ENCODE measurements around the gene CIT. TPM values are rescaled to one million over a fixed set of nuclear protein-coding genes. Genes with fewer than 3 reads are reported as not detected.

Gene CIT
- total and polyA plus RNA-seq, 2 experiments from 2014 or later = 1.4 to 30.3 TPM

DNA sequence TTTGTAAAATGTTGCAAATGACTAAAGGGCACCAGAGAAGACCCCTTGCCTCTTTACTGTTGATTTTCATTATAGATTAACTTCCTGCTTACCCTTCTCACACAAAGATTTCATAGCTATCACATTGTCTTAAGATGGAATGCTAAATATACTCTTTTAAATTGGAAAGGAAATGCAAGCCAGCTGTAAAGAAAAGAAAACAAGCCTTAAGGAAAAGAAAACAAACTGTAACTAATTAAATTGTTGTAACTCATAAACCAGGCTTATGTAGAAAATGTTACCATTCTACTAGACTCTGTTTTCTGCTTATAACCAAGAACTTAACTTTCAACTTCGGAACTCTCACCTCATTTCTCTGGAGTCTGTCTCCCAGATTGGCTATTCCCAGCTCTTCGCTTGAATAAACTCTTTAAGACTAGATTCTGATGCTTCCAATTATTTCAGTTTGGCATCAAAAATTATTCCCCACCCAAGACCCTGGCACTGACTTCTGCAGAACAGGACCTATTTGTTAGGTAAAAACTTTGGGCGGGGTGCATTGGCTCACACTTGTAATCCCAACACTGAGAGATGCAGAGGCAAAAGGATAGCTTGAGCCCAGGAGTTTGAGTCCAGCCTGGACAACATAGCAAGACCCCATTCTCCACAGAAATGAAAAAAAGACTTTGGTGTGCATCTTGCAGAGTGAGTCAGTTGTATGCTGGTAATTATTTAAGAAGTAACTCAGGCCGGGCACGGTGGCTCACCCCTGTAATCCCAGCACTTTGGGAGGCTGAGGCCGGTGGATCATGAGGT, 36.6 kb upstream of the CIT start:
- H3K9me3 ChIP-seq (ENCODE audit: low read depth) = no peaks in the 10 kb centered on the region
- H3K36me3 ChIP-seq = no peaks in the 10 kb centered on the region
- TF ChIP-seq, protein P1, sequence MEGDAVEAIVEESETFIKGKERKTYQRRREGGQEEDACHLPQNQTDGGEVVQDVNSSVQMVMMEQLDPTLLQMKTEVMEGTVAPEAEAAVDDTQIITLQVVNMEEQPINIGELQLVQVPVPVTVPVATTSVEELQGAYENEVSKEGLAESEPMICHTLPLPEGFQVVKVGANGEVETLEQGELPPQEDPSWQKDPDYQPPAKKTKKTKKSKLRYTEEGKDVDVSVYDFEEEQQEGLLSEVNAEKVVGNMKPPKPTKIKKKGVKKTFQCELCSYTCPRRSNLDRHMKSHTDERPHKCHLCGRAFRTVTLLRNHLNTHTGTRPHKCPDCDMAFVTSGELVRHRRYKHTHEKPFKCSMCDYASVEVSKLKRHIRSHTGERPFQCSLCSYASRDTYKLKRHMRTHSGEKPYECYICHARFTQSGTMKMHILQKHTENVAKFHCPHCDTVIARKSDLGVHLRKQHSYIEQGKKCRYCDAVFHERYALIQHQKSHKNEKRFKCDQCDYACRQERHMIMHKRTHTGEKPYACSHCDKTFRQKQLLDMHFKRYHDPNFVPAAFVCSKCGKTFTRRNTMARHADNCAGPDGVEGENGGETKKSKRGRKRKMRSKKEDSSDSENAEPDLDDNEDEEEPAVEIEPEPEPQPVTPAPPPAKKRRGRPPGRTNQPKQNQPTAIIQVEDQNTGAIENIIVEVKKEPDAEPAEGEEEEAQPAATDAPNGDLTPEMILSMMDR (IDR thresholded peaks at IDR 0.05; ENCODE audit: low read depth, low read length) = no peak
- DNase-seq (ENCODE audit: low read depth in 1 of 2, low spot score in 1 of 2) = no peak
- no peaks in the 10 kb centered on the region for H3K4me1 ChIP-seq (ENCODE audit: low read depth)
- no peaks in the 10 kb centered on the region for H3K27me3 ChIP-seq
- no peak overlapping the region for H3K4me3 ChIP-seq
- no peak overlapping the region for H3K27ac ChIP-seq

DNA sequence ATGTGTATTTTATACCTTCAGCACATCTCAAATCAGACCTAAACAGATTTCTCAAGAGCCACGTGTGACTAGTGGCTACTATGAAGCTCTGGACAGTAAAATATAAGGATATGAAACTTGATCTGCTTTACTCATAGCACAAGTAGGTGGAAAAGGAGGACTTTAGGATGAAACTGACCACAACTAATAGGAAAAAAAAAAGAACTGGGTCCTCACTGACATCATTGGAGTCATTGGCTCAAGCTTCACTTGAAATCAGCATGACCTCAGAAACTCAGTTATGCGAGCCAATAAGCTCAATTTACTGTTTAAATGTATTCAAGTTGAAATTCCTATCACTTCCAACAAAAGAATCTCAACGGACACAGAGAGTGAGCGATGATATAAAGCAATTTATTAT, 34.1 kb upstream of the CIT start:
- H3K9me3 ChIP-seq (ENCODE audit: low read depth) = no peaks in the 10 kb centered on the region
- no peaks in the 10 kb centered on the region for H3K36me3 ChIP-seq
- H3K27me3 ChIP-seq = no peaks in the 10 kb centered on the region
- peak in 1 of 2 donors; percentile 3 for DNase-seq (ENCODE audit: low read depth in 1 of 2, low spot score in 1 of 2)
- H3K27ac ChIP-seq = no peak overlapping the region
- TF ChIP-seq, protein P1 (IDR thresholded peaks at IDR 0.05; ENCODE audit: low read depth, low read length) = no peak
- no peak overlapping the region for H3K4me3 ChIP-seq
- no peaks in the 10 kb centered on the region for H3K4me1 ChIP-seq (ENCODE audit: low read depth)

DNA sequence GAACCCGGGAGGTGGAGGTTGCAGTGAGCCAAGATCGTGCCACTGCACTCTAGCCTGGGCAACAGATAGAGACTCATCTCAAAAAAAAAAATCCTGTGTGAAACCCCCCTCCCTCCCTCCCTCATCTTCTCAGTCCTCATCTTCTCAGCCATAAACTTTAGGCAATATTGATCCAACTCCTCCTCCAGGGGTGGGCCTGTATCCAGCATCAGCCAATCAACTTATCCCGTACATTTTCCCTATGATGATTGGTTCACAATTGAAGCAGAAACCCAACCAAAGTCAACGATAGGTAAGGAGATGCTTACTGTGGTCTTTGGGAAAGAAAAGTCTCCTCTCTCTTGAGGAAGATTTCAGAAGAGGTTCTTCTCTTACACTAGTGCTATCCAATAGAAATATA, 33.5 kb upstream of the CIT start:
- DNase-seq (ENCODE audit: low read depth in 1 of 2, low spot score in 1 of 2) = no peak
- Histone ChIP-seq H3K27ac (no peak overlapping the region), H3K27me3 (no peaks in the 10 kb centered on the region), H3K36me3 (no peaks in the 10 kb centered on the region), H3K4me3 (no peak overlapping the region), H3K9me3 (ENCODE audit: low read depth) (no peaks in the 10 kb centered on the region), H3K4me1 (ENCODE audit: low read depth) (no peaks in the 10 kb centered on the region)
- TF ChIP-seq, protein P1 (IDR thresholded peaks at IDR 0.05; ENCODE audit: low read depth, low read length) = no peak

DNA sequence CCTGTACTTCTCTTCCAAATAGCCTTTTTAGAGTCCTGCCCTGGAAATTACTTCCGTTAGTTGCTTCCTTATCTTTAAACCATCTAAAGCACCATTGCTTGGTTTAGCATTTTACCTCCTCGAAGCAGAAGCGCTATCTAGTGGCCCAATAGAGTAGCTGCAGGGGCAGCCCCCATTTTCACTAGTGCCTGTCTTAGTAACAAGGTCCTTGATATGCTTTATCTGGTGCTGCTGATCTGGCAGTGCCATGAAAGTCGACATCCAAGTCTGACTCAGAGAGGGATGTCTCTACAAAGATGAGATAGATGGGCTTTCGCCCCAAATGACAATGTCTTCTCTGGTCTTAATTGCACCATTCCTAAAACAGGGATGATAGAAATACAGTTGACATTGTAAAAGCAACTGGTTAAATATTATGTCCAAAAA, 25.0 kb upstream of the CIT start:
- TF ChIP-seq, protein P1 (IDR thresholded peaks at IDR 0.05; ENCODE audit: low read depth, low read length) = peak; percentile 74
- Histone ChIP-seq H3K27ac (no peak overlapping the region), H3K9me3 (ENCODE audit: low read depth) (no peaks in the 10 kb centered on the region), H3K36me3 (no peaks in the 10 kb centered on the region), H3K4me3 (no peak overlapping the region), H3K4me1 (ENCODE audit: low read depth) (no peaks in the 10 kb centered on the region), H3K27me3 (no peaks in the 10 kb centered on the region)
- peak; percentile 61 to 68 for DNase-seq (ENCODE audit: low read depth in 1 of 2, low spot score in 1 of 2)

DNA sequence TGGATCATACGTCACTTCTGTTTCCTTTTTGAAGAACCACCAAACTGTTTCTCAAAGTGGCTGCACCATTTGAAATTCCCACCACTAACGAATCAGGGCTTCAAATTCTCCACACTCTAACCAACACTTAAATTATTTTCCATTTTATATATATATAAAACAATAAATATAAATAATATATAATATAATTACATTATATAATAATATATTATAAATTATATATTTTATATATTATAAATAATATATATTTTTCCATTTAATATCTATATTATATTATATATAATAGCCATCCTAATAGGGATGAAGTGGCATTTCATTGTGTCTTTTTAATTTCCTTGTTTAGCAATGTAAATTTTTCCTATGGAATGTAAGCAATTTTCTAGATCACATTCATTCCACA, 24.6 kb upstream of the CIT start:
- Histone ChIP-seq H3K4me3 (no peak overlapping the region), H3K27me3 (no peaks in the 10 kb centered on the region), H3K4me1 (ENCODE audit: low read depth) (no peaks in the 10 kb centered on the region), H3K27ac (no peak overlapping the region), H3K36me3 (no peaks in the 10 kb centered on the region), H3K9me3 (ENCODE audit: low read depth) (no peaks in the 10 kb centered on the region)
- TF ChIP-seq, protein P1 (IDR thresholded peaks at IDR 0.05; ENCODE audit: low read depth, low read length) = no peak
- no peak for DNase-seq (ENCODE audit: low read depth in 1 of 2, low spot score in 1 of 2)

Measured in cardiac muscle cell (in vitro differentiated cells and primary cell).